ENCODE results near the gene PSMA3.

GRCh38 chr14:58291646-58292045, 47.0 kb downstream of the PSMA3 start:
- no peak for TF ChIP-seq CTCF (conservative IDR thresholded peaks at IDR 0.05 in 1 of 2, IDR thresholded peaks at IDR 0.05 in 1 of 2; ENCODE audit: low read depth in 1 of 2, low read length in 2 of 2)
- TF ChIP-seq EZH2 (IDR thresholded peaks at IDR 0.05; ENCODE audit: low read length, missing control alignments), result no peak
